ENCODE measurements around the gene DNMBP. TPM values are rescaled to one million over a fixed set of nuclear protein-coding genes. Genes with fewer than 3 reads are reported as not detected.
"Not testable (repeated sequence)": the region's sequence is repeated elsewhere in the genome, so short reads cannot be mapped to it uniquely, and the experiment has no call there.

Gene DNMBP
- total RNA-seq, 1 donor from 2014 or later = 12.8 TPM

- DNase-seq (ENCODE audit: low read depth) = peak; percentile 35
Measured at GRCh38 chr10:99863535-99864240, 146.1 kb downstream of the DNMBP start.

- no peak for DNase-seq (ENCODE audit: low read depth)
Measured at GRCh38 chr10:99860466-99860865, 149.3 kb downstream of the DNMBP start.

GRCh38 chr10:99859585-99859984 lies 150.2 kb downstream of the DNMBP start:
- DNase-seq (ENCODE audit: low read depth) = no peak

GRCh38 chr10:99858849-99859248 lies 150.9 kb downstream of the DNMBP start:
- DNase-seq (ENCODE audit: low read depth) = no peak

GRCh38 chr10:99855479-99856071 lies 154.2 kb downstream of the DNMBP start:
- no peak for DNase-seq (ENCODE audit: low read depth)

- peak; percentile 34 for DNase-seq (ENCODE audit: low read depth)
Measured at GRCh38 chr10:99854860-99855259, 154.9 kb downstream of the DNMBP start.

GRCh38 chr10:99853655-99854054 lies 156.1 kb downstream of the DNMBP start:
- DNase-seq (ENCODE audit: low read depth) = no peak

GRCh38 chr10:99852481-99853213 lies 157.1 kb downstream of the DNMBP start:
- DNase-seq (ENCODE audit: low read depth) = peak; percentile 32

GRCh38 chr10:99851825-99852224 lies 157.9 kb downstream of the DNMBP start:
- no peak for DNase-seq (ENCODE audit: low read depth)

- no peak for DNase-seq (ENCODE audit: low read depth)
Measured at GRCh38 chr10:99850767-99851340, 158.9 kb downstream of the DNMBP start.

- DNase-seq (ENCODE audit: low read depth) = no peak
Measured at GRCh38 chr10:99850021-99850766, 159.6 kb downstream of the DNMBP start.

GRCh38 chr10:99849536-99849935 lies 160.2 kb downstream of the DNMBP start:
- DNase-seq (ENCODE audit: low read depth) = no peak

GRCh38 chr10:99849057-99849456 lies 160.7 kb downstream of the DNMBP start:
- DNase-seq (ENCODE audit: low read depth) = no peak

- peak; percentile 89 for DNase-seq (ENCODE audit: low read depth)
Measured at GRCh38 chr10:99845837-99846382, 163.8 kb downstream of the DNMBP start.

GRCh38 chr10:99844433-99844955 lies 165.3 kb downstream of the DNMBP start:
- DNase-seq (ENCODE audit: low read depth) = no peak

- DNase-seq (ENCODE audit: low read depth) = no peak
Measured at GRCh38 chr10:99843310-99843709, 166.4 kb downstream of the DNMBP start.

- no peak for DNase-seq (ENCODE audit: low read depth)
Measured at GRCh38 chr10:99841746-99842145, 168.0 kb downstream of the DNMBP start.

GRCh38 chr10:99840859-99841258 lies 168.9 kb downstream of the DNMBP start:
- not testable (repeated sequence) for DNase-seq (ENCODE audit: low read depth)

- no peak for DNase-seq (ENCODE audit: low read depth)
Measured at GRCh38 chr10:99836711-99837110, 173.0 kb downstream of the DNMBP start.

- no peak for DNase-seq (ENCODE audit: low read depth)
Measured at GRCh38 chr10:99835947-99836346, 173.8 kb downstream of the DNMBP start.

- peak; percentile 39 for DNase-seq (ENCODE audit: low read depth)
Measured at GRCh38 chr10:99834410-99834809, 175.3 kb downstream of the DNMBP start.

Data from myocyte (in vitro differentiated cells).